ENCODE measurements around the gene CDKN1A.

DNA sequence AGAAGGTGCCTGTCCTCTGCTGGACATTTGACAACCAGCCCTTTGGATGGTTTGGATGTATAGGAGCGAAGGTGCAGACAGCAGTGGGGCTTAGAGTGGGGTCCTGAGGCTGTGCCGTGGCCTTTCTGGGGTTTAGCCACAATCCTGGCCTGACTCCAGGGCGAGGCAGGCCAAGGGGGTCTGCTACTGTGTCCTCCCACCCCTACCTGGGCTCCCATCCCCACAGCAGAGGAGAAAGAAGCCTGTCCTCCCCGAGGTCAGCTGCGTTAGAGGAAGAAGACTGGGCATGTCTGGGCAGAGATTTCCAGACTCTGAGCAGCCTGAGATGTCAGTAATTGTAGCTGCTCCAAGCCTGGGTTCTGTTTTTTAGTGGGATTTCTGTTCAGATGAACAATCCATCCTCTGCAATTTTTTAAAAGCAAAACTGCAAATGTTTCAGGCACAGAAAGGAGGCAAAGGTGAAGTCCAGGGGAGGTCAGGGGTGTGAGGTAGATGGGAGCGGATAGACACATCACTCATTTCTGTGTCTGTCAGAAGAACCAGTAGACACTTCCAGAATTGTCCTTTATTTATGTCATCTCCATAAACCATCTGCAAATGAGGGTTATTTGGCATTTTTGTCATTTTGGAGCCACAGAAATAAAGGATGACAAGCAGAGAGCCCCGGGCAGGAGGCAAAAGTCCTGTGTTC is 1.3 kb upstream of the CDKN1A start:
- TF ChIP-seq, protein P1, sequence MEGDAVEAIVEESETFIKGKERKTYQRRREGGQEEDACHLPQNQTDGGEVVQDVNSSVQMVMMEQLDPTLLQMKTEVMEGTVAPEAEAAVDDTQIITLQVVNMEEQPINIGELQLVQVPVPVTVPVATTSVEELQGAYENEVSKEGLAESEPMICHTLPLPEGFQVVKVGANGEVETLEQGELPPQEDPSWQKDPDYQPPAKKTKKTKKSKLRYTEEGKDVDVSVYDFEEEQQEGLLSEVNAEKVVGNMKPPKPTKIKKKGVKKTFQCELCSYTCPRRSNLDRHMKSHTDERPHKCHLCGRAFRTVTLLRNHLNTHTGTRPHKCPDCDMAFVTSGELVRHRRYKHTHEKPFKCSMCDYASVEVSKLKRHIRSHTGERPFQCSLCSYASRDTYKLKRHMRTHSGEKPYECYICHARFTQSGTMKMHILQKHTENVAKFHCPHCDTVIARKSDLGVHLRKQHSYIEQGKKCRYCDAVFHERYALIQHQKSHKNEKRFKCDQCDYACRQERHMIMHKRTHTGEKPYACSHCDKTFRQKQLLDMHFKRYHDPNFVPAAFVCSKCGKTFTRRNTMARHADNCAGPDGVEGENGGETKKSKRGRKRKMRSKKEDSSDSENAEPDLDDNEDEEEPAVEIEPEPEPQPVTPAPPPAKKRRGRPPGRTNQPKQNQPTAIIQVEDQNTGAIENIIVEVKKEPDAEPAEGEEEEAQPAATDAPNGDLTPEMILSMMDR (IDR thresholded peaks at IDR 0.05; ENCODE audit: low read length) = no peak
- no peak for TF ChIP-seq EZH2 (IDR thresholded peaks at IDR 0.05; ENCODE audit: borderline replicate concordance, low read length)
